Osteoblast (primary cell): ENCODE measurements around the gene PFDN4. TPM values are rescaled to one million over a fixed set of nuclear protein-coding genes. Genes with fewer than 3 reads are reported as not detected.
"Not testable (repeated sequence)": the region's sequence is repeated elsewhere in the genome, so short reads cannot be mapped to it uniquely, and the experiment has no call there.

Experiments
- DNase-seq: peaks from one replicate; pipeline ENCODE4 v3.0.0; 2011; ENCODE audit warnings: low spot score, mixed read lengths; ENCODE audit not compliant: insufficient read length; ENCODE audit errors: missing footprints
- H2AFZ ChIP-seq: 2 replicates; pipeline ENCODE4 v1.6.0; 2011; ENCODE audit warnings: mild to moderate bottlenecking, low read length
- H3K27ac ChIP-seq: 2 replicates; pipeline ENCODE4 v1.5.1; 2011; ENCODE audit warnings: mild to moderate bottlenecking, low read depth, low read length, moderate library complexity
- H3K27me3 ChIP-seq: 2 replicates; pipeline ENCODE4 v1.6.0; 2012; ENCODE audit warnings: mild to moderate bottlenecking, control low read depth, inconsistent platforms, low read length, moderate library complexity; ENCODE audit not compliant: insufficient read depth
- H3K36me3 ChIP-seq: 2 replicates; pipeline ENCODE4 v1.5.1; 2011; ENCODE audit warnings: mild to moderate bottlenecking, low read length, control low read depth, moderate library complexity; ENCODE audit not compliant: insufficient read depth
- H3K4me1 ChIP-seq: 2 replicates; pipeline ENCODE4 v1.5.1; 2011; ENCODE audit warnings: mild to moderate bottlenecking, low read length, control low read depth, moderate library complexity; ENCODE audit not compliant: insufficient read depth
- H3K4me2 ChIP-seq: 2 replicates; pipeline ENCODE4 v1.6.0; 2011; ENCODE audit warnings: mild to moderate bottlenecking, low read length; ENCODE audit not compliant: insufficient read depth
- H3K4me3 ChIP-seq: fragments of 200-600 bp; sonication (generic); 3 replicates; pipeline ENCODE4 v1.5.1; 2012; ENCODE audit warnings: mild to moderate bottlenecking, low read length, inconsistent platforms; ENCODE audit not compliant: insufficient read depth
- H3K79me2 ChIP-seq: 2 replicates; pipeline ENCODE4 v1.6.0; 2012; ENCODE audit warnings: mild to moderate bottlenecking, low read length, control low read depth, inconsistent platforms; ENCODE audit not compliant: insufficient read depth
- H3K9me3 ChIP-seq: 2 replicates; pipeline ENCODE4 v1.5.1; 2011; ENCODE audit warnings: low read depth, low read length, control low read depth
- H4K20me1 ChIP-seq: 2 replicates; pipeline ENCODE4 v1.6.0; 2012; ENCODE audit warnings: mild to moderate bottlenecking, low read length, control low read depth; ENCODE audit not compliant: insufficient read depth
- total RNA-seq: library from RNA; depleted of rRNA; stranded (reverse); fragments of >200 nt; gene quantifications from 2 replicates; pipeline ENCODE4 v1.2.3, GENCODE V29; 2012
- TF ChIP-seq, protein P1 (sequence below): IDR thresholded peaks from 2 replicates; pipeline ENCODE4 v1.5.1; 2011; ENCODE audit warnings: mild to moderate bottlenecking, low read depth, low read length, moderate library complexity; ENCODE audit errors: extremely low read depth

PFDN4 gene
- total RNA-seq, 1 donor = 93.0 TPM

DNA sequence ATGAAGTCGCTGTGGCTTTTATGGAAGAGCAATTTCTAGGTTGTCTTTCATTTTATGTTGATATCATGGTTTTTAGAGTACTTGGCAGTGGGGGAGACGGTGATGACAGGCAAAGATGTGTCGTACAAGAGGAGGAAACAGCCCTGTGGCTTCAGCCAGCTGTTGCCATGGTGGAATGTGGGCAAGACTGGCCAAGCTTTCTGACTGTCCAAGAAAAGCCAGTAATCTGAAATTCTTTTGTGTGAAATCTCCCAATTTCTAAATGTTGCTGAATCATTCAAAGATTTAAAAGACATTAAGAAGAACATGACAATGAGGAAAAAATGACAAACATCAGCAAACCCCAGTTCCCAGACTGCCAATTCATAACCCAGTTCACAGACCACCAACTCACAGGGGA is 23.1 kb downstream of the PFDN4 start:
- no peaks in the 10 kb centered on the region for H3K79me2 ChIP-seq
- no peaks in the 10 kb centered on the region for H4K20me1 ChIP-seq
- H3K4me1 ChIP-seq = no peaks in the 10 kb centered on the region
- no peaks in the 10 kb centered on the region for H3K9me3 ChIP-seq
- peak overlapping the region; percentile 63 for H2AFZ ChIP-seq
- no peak overlapping the region for H3K4me3 ChIP-seq
- no peak for DNase-seq
- H3K36me3 ChIP-seq = no peaks in the 10 kb centered on the region
- no peaks in the 10 kb centered on the region for H3K27me3 ChIP-seq
- H3K4me2 ChIP-seq = no peak overlapping the region
- TF ChIP-seq, protein P1, sequence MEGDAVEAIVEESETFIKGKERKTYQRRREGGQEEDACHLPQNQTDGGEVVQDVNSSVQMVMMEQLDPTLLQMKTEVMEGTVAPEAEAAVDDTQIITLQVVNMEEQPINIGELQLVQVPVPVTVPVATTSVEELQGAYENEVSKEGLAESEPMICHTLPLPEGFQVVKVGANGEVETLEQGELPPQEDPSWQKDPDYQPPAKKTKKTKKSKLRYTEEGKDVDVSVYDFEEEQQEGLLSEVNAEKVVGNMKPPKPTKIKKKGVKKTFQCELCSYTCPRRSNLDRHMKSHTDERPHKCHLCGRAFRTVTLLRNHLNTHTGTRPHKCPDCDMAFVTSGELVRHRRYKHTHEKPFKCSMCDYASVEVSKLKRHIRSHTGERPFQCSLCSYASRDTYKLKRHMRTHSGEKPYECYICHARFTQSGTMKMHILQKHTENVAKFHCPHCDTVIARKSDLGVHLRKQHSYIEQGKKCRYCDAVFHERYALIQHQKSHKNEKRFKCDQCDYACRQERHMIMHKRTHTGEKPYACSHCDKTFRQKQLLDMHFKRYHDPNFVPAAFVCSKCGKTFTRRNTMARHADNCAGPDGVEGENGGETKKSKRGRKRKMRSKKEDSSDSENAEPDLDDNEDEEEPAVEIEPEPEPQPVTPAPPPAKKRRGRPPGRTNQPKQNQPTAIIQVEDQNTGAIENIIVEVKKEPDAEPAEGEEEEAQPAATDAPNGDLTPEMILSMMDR = no peak
- H3K27ac ChIP-seq = peak overlapping the region; percentile 10

DNA sequence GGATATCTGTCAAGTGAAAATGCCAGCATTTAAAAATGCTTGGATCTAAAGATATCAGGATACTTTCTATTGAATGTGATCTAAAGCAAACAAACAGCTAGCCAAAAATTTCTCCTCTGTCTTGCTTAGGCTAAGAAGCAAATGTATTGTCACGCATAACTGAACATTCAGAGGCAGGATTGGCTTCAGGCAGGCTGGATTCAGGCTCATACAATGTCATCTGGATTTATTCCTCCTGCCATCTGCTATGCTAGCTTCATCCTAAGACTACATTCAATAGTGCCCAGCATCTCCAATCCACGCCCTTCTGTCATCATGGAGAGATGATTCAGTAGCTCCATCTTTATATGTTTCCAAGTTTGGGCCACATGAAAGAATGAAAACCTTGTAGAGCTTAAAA is 27.1 kb downstream of the PFDN4 start:
- H3K9me3 ChIP-seq = no peaks in the 10 kb centered on the region
- no peaks in the 10 kb centered on the region for H3K27me3 ChIP-seq
- no peak overlapping the region for H3K27ac ChIP-seq
- no peaks in the 10 kb centered on the region for H3K36me3 ChIP-seq
- no peak overlapping the region for H3K4me2 ChIP-seq
- no peak overlapping the region for H2AFZ ChIP-seq
- H3K79me2 ChIP-seq = no peaks in the 10 kb centered on the region
- no peaks in the 10 kb centered on the region for H3K4me1 ChIP-seq
- TF ChIP-seq, protein P1 = no peak
- no peak for DNase-seq
- H4K20me1 ChIP-seq = no peaks in the 10 kb centered on the region
- H3K4me3 ChIP-seq = no peak overlapping the region

DNA sequence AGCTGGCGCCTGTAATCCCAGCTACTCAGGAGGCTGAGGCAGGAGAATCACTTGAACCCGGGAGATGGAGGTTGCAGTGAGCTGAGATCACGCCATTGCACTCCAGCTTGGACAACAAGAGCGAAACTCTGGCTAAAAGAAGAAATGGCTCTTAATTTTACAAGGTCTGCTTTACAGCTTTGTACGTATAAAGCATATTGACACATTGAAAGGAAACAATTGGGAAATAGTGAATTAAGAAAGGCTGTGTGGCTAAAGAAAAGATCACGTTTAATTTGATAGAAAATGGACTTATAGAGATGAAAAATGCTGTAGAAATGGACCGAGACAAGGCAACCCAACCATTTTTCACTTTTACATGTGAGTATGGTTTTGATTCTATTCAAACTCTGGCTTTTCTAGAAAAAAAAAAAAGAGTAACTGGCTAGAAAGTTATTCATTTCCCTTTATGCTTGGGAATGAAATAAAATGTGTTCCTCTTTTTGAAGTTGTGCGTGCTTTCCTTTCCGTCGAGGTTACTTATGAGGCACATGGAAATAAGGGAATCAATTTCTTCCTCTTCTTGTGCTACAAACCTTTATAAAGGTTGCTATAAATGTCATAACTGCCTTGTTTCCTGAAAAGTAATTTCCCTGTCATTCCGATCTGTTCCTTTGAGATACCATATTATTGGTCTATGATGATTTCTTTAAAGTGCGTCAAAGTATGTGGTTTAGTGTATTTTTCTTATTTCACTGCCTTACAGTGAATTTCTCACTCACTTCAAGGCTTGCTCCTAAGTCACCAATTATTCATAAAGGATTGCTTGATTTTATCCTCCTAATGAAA is 29.4 kb downstream of the PFDN4 start:
- Histone ChIP-seq H3K36me3 (no peaks in the 10 kb centered on the region), H3K9me3 (no peaks in the 10 kb centered on the region), H3K79me2 (no peaks in the 10 kb centered on the region), H3K4me1 (no peaks in the 10 kb centered on the region), H3K27me3 (no peaks in the 10 kb centered on the region), H3K27ac (no peak overlapping the region), H2AFZ (no peak overlapping the region), H3K4me2 (no peak overlapping the region), H3K4me3 (no peak overlapping the region), H4K20me1 (no peaks in the 10 kb centered on the region)
- TF ChIP-seq, protein P1 = no peak
- DNase-seq = no peak

DNA sequence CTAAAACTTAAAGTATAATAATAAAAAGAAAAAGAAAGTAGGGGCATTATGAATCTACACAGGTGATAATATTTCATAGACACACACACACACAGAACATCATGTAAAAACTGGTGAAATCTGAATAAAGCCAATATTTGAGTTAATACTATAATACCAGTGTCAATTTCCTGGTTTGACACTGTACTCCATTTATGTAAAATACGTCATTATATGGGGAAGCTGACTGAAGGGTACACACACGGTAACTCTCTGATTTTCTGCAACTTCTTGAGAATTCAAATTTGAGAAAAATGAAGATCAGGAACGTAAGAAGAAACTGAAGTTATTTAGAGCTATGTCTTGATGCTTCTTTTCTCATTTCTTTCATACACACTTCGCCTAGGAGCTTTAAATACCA is 36.2 kb downstream of the PFDN4 start:
- H3K4me3 ChIP-seq = no peak overlapping the region
- no peaks in the 10 kb centered on the region for H3K36me3 ChIP-seq
- H3K4me2 ChIP-seq = no peak overlapping the region
- H3K27me3 ChIP-seq = no peaks in the 10 kb centered on the region
- H3K4me1 ChIP-seq = no peaks in the 10 kb centered on the region
- H3K27ac ChIP-seq = no peak overlapping the region
- H2AFZ ChIP-seq = no peak overlapping the region
- TF ChIP-seq, protein P1 = no peak
- H4K20me1 ChIP-seq = no peaks in the 10 kb centered on the region
- no peak for DNase-seq
- no peaks in the 10 kb centered on the region for H3K79me2 ChIP-seq
- no peaks in the 10 kb centered on the region for H3K9me3 ChIP-seq

DNA sequence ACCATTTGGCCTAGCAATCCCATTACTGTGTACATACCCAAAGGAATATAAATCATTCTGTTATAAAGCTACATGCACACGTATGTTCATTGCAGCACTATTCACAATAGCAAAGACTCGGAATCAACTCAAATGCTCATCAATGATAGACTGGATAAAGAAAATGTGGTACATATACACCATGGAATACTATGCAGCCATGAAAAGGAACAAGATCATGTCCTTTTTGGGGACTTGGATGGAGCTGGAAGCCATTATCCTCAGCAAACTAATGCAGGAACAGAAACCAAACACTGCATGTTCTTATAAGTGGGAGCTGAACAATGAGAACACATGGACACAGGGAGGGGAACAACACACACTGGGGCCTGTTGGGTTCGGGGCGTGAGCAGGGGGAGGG is 40.8 kb downstream of the PFDN4 start:
- not testable (repeated sequence) for H3K27me3 ChIP-seq, H4K20me1 ChIP-seq, H3K27ac ChIP-seq, H3K9me3 ChIP-seq, H3K79me2 ChIP-seq, H3K4me3 ChIP-seq, H2AFZ ChIP-seq, DNase-seq, H3K4me2 ChIP-seq, H3K4me1 ChIP-seq, H3K36me3 ChIP-seq
